PC-9 (cell line): ENCODE measurements around the gene DLGAP4. TPM values are rescaled to one million over a fixed set of nuclear protein-coding genes. Genes with fewer than 3 reads are reported as not detected.
"Not testable (repeated sequence)": the region's sequence is repeated elsewhere in the genome, so short reads cannot be mapped to it uniquely, and the experiment has no call there.

ENCODE experiments used
- BruUV-seq: library from RNA; stranded (reverse); fragments of 400-500 nt; replicated peaks from 2 replicates; lab custom pipeline; 2021; lab: Mats Ljungman, UMichigan
- CTCF ChIA-PET: fragments of 300-600 bp; sonication (Branson Sonifier 250); formaldehyde crosslinking; loops from one replicate; lab custom pipeline; 2022; ENCODE audit warnings: antibody characterized with exemption; lab: Charles Lee
- POLR2A ChIA-PET: fragments of 300-600 bp; sonication (Branson Sonifier 250); formaldehyde crosslinking; loops from one replicate; lab custom pipeline; 2022; ENCODE audit warnings: antibody characterized with exemption; ENCODE audit not compliant: unreplicated experiment; lab: Charles Lee
- DNase-seq, 2 experiments: peaks; one replicate each; pipeline versions ENCODE4 v3.0.0 to v3.0.0-alpha.2; 2015 to 2022; ENCODE audit warnings: mixed read lengths in 1 of 2
- H2AFZ ChIP-seq: fragments of 200-600 bp; sonication (generic); 2 replicates; pipeline ENCODE4 v1.8.1; 2017; ENCODE audit warnings: antibody characterized with exemption
- H3F3A ChIP-seq: fragments of 200-600 bp; sonication (generic); 2 replicates; pipeline ENCODE4 v1.8.1; 2017; ENCODE audit warnings: antibody characterized with exemption, mild to moderate bottlenecking, low read depth; ENCODE audit not compliant: insufficient read depth
- H3K27ac ChIP-seq: fragments of 200-600 bp; sonication (generic); 2 replicates; pipeline ENCODE4 v1.6.1; 2016; ENCODE audit warnings: mixed run types
- H3K27me3 ChIP-seq: fragments of 200-600 bp; sonication (generic); 2 replicates; pipeline ENCODE4 v1.6.1; 2016; ENCODE audit warnings: low read depth, mixed run types; ENCODE audit not compliant: insufficient read depth
- H3K36me3 ChIP-seq: fragments of 200-600 bp; sonication (generic); 2 replicates; pipeline ENCODE4 v1.6.1; 2016; ENCODE audit warnings: low read depth, mixed run types
- H3K4me1 ChIP-seq: fragments of 200-600 bp; sonication (generic); replicated peaks from 2 replicates; pipeline ENCODE4 v1.6.1; 2016; ENCODE audit warnings: mixed run types; ENCODE audit not compliant: insufficient read depth
- H3K4me2 ChIP-seq: fragments of 200-600 bp; sonication (generic); 2 replicates; pipeline ENCODE4 v1.6.1; 2017; ENCODE audit warnings: mixed run types
- H3K4me3 ChIP-seq: fragments of 200-600 bp; sonication (generic); 2 replicates; pipeline ENCODE4 v1.6.1; 2016; ENCODE audit warnings: mixed run types
- H3K79me2 ChIP-seq: fragments of 200-600 bp; sonication (generic); 2 replicates; pipeline ENCODE4 v1.6.1; 2017; ENCODE audit warnings: low read depth, mixed run types
- H3K9me2 ChIP-seq: fragments of 200-600 bp; sonication (generic); 2 replicates; pipeline ENCODE4 v1.8.1; 2017; ENCODE audit warnings: mild to moderate bottlenecking; ENCODE audit not compliant: insufficient read depth
- H3K9me3 ChIP-seq: fragments of 200-600 bp; sonication (generic); 2 replicates; pipeline ENCODE4 v1.8.1; 2016; ENCODE audit warnings: low read depth; ENCODE audit not compliant: insufficient read depth
- H4K20me1 ChIP-seq: fragments of 200-600 bp; sonication (generic); 2 replicates; pipeline ENCODE4 v1.8.1; 2017; ENCODE audit not compliant: insufficient read depth
- CTCF ChIP-seq: fragments of 200-600 bp; sonication (generic); conservative IDR thresholded peaks from 2 replicates; pipeline ENCODE4 v1.6.1; 2017; ENCODE audit warnings: mixed run types, antibody characterized with exemption, mild to moderate bottlenecking, moderate library complexity
- EZH2 ChIP-seq: fragments of 200-600 bp; sonication (generic); IDR thresholded peaks from 2 replicates; pipeline ENCODE4 v1.8.0; 2017; ENCODE audit warnings: antibody characterized with exemption, low read depth
- intact Hi-C: fragments of 100-400 bp; cut with micrococcal nuclease; formaldehyde crosslinking; loops from one replicate; pipeline ENCODE4 v1.10.0; 2022; ENCODE audit not compliant: unreplicated experiment
- total RNA-seq: library from RNA; stranded (reverse); gene quantifications from 2 replicates; pipeline ENCODE4 v1.2.3, GENCODE V29; 2021

DLGAP4 gene
- total RNA-seq, 1 experiment from 2014 or later = 62.6 TPM

GRCh38 chr20:36378686-36379085 lies 72.5 kb downstream of the DLGAP4 start:
- no peaks in the 10 kb centered on the region for H3K4me1 ChIP-seq
- CTCF ChIA-PET = interaction anchor here (0.6 to 0.7 kb wide), 2 partner anchors 61 to 842 kb away, joined by 3 to 4 read pairs; no protein-coding TSS in a partner anchor
- H3K4me2 ChIP-seq = no peak overlapping the region
- peaks cover 53% of the 10 kb centered on the region for H3K27me3 ChIP-seq
- TF ChIP-seq CTCF (no peak), EZH2 (no peak)
- POLR2A ChIA-PET = no interaction called here
- intact Hi-C loops = no loop called here
- no peak overlapping the region for H3K27ac ChIP-seq
- DNase-seq = no peak
- no TSS peak for BruUV-seq
- H3K4me3 ChIP-seq = no peak overlapping the region
- no peaks in the 10 kb centered on the region for H3K36me3 ChIP-seq
- no peaks in the 10 kb centered on the region for H3K79me2 ChIP-seq
- no peaks in the 10 kb centered on the region for H4K20me1 ChIP-seq
- no peaks in the 10 kb centered on the region for H3F3A ChIP-seq
- no peaks in the 10 kb centered on the region for H3K9me3 ChIP-seq
- H2AFZ ChIP-seq = no peak overlapping the region
- no peaks in the 10 kb centered on the region for H3K9me2 ChIP-seq

GRCh38 chr20:36379914-36380313 lies 73.8 kb downstream of the DLGAP4 start:
- H3K36me3 ChIP-seq, H4K20me1 ChIP-seq, POLR2A ChIA-PET, H3K27ac ChIP-seq, H3K79me2 ChIP-seq, H3K4me1 ChIP-seq, intact Hi-C loops, DNase-seq, BruUV-seq, CTCF ChIA-PET, H2AFZ ChIP-seq, H3K9me3 ChIP-seq, H3F3A ChIP-seq, H3K4me2 ChIP-seq, H3K9me2 ChIP-seq, H3K4me3 ChIP-seq: not testable (repeated sequence)
- peaks cover 52% of the 10 kb centered on the region for H3K27me3 ChIP-seq

- no peaks in the 10 kb centered on the region for H4K20me1 ChIP-seq
- no peaks in the 10 kb centered on the region for H3K9me3 ChIP-seq
- TF ChIP-seq EZH2 (no peak), CTCF (0 out of 2 replicates have a peak, but pooled peaks have one; percentile 35)
- no peak overlapping the region for H3K4me2 ChIP-seq
- DNase-seq = peak; percentile 37 to 50
- intact Hi-C loops = no loop called here
- H3K9me2 ChIP-seq = no peaks in the 10 kb centered on the region
- H3K27ac ChIP-seq = no peak overlapping the region
- H3K27me3 ChIP-seq = peaks cover 50% of the 10 kb centered on the region
- no TSS peak for BruUV-seq
- H2AFZ ChIP-seq = no peak overlapping the region
- no peaks in the 10 kb centered on the region for H3K4me1 ChIP-seq
- no peak overlapping the region for H3K4me3 ChIP-seq
- no peaks in the 10 kb centered on the region for H3F3A ChIP-seq
- no peaks in the 10 kb centered on the region for H3K36me3 ChIP-seq
- H3K79me2 ChIP-seq = no peaks in the 10 kb centered on the region
- CTCF ChIA-PET = no interaction called here
- POLR2A ChIA-PET = no interaction called here
Measured at GRCh38 chr20:36384022-36384619, 78.0 kb downstream of the DLGAP4 start.

- TF ChIP-seq CTCF (no peak), EZH2 (no peak)
- no peak overlapping the region for H2AFZ ChIP-seq
- no peaks in the 10 kb centered on the region for H3K9me2 ChIP-seq
- H3K79me2 ChIP-seq = no peaks in the 10 kb centered on the region
- no peak overlapping the region for H3K27ac ChIP-seq
- H3K4me2 ChIP-seq = no peak overlapping the region
- no peak for DNase-seq
- H3K4me1 ChIP-seq = no peaks in the 10 kb centered on the region
- H3K36me3 ChIP-seq = no peaks in the 10 kb centered on the region
- no peaks in the 10 kb centered on the region for H3F3A ChIP-seq
- ChIA-PET CTCF (no interaction called here), POLR2A (no interaction called here)
- H3K9me3 ChIP-seq = no peaks in the 10 kb centered on the region
- intact Hi-C loops = no loop called here
- H4K20me1 ChIP-seq = no peaks in the 10 kb centered on the region
- no TSS peak for BruUV-seq
- H3K4me3 ChIP-seq = no peak overlapping the region
- H3K27me3 ChIP-seq = peaks cover 45% of the 10 kb centered on the region
Measured at GRCh38 chr20:36385503-36385902, 79.4 kb downstream of the DLGAP4 start.
